ENCODE data around the gene CCDC177. TPM values are rescaled to one million over a fixed set of nuclear protein-coding genes. Genes with fewer than 3 reads are reported as not detected.

CCDC177 gene
- total RNA-seq, 1 donor from 2014 or later = 0.72 TPM

DNA sequence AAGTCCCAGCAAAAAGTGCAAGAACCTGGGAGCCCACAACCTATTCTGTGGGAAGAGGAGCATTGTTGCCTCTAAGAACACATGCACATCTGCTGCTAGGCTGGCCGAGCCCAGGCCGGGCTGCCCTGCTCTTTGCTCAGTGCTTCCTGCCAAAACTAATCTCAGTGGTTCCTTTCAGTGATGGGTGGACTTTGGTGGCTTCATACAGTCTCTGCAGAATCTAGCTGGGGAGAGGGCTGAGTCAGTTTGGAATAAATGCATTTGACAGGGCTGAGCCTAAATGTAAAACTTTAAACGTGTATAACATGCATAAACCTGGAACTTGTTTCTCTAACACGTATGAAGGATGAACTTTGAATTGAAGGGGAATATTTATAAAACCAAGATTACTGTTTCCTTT lies 44.6 kb downstream of the CCDC177 start:
- no peak for DNase-seq (ENCODE audit: low spot score)

DNA sequence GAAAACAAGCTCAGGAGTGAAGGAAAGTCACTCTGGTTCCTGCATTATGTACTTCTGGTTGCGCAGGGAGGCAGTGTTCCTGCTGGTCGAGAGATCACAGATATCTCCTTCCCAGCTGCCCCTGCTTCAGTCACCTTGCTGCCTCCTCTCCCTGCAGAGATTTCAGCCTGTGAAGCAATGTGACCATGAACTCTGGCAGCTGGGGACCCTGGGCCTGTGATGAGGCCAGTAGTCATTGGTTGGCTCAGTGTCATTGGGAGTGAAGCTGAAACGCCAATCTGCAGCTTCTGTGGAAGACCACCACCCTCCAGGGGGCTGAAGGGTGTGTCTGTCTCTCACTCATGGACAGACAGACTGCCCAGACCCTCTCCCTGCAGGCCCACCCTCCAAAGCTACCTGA lies 45.1 kb downstream of the CCDC177 start:
- DNase-seq (ENCODE audit: low spot score) = no peak

DNA sequence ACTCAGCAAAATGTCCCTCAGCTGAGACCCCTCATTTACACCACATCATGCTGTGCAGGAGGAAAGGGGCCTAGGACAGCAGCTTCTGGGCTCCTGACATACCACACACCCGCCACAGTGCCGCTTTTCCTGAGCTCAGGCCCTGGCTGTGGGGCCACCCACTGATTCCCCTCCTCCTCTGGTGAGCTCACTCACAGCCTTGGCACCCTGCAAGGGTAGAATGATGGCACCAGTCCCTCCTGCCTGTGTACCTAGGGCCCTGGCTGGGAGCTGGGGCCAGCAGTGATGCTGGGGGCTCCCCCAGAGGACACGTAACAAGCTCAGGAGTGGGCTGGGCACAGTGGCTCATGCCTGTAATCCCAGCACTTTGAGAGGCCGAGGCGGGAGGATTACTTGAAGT lies 45.7 kb downstream of the CCDC177 start:
- DNase-seq (ENCODE audit: low spot score) = no peak

DNA sequence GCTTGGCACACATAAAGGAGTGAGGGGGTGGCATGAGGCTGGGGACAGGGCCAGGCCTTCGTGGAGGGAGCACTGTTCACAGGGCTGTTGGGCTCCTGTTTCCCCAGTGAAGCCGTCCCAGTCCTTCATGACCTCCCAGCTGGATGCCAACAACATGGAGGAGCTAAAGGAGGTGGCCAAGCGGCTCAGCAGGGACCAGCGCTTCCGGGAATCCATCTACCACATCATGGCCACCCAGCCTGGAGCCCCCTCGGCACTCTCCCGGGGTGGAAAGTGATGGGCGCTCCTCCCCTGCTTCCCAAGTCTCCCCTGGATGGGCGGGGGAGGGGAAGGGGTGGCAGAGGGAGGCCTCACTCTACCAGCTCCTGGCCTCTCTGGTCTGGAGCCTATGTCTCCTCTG lies 46.5 kb downstream of the CCDC177 start:
- DNase-seq (ENCODE audit: low spot score) = no peak

DNA sequence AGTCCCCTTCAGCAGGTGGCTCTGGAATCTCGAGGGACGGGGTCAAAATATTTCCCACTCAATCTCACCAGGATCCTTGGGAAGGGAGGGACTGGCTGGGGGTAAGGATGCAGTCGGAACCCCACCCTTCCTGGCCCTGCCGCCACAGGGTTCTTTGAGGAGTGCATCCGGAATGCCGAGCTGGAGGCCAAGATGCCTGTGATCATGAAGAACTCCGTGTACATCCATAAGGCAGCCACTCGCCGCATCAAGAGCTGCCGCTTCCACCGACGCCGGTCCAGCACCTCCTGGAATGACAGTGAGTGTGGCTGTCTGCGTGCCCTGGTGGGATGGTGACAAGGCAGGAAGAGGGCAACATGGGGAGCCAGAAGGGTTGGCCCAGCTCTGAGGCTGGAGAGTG lies 47.0 kb downstream of the CCDC177 start:
- DNase-seq (ENCODE audit: low spot score) = no peak

DNA sequence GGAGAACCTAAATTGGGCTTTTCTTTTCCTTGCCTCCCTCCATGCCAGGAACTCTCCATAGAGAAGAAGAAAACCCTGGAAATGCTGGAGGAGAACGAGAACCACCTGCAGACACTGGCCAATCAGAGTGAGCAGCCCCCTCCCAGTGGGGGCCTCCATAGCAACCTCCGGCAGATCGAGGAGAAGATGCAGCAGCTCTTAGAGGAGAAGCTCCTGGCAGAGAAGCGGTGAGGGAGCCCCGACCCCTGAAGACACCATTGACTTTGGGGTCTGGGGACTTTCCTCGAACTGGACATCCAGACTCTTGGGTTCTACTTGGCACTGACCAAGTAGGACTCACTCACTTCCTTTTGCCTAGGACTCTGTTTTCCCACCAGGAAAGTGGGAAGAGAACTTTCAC lies 48.8 kb downstream of the CCDC177 start:
- no peak for DNase-seq (ENCODE audit: low spot score)

DNA sequence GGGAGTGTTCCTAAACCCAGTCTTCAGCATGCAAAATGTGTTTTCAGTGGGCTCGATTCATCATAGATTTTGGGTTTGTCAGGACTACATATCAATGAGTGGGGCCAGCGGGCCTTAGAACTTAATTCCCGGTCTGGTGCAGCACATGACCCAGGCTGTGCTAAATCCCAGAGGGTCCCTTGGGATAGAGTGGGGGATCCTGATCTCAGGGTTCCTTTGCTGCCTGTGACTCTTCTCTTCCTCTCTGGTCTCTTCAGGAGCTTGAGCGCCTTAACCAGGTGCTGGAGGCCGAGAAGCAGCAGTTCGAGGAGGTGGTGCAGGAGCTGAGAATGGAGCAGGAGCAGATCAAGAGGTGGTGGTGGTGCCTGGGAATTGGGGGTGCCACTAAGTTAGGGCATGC lies 52.6 kb downstream of the CCDC177 start:
- no peak for DNase-seq (ENCODE audit: low spot score)

Other genes starting within 250 kb of the CCDC177 start
- gene ERH, start 176.6 kb downstream of the CCDC177 start, total RNA-seq (ENCODE audit: insufficient read depth, low replicate concordance) = 41.9 TPM
- 88.8 TPM for gene SLC39A9, start 176.2 kb downstream of the CCDC177 start, total RNA-seq (ENCODE audit: insufficient read depth, low replicate concordance)
- 3.1 TPM for gene PLEKHD1, start 90.1 kb downstream of the CCDC177 start, total RNA-seq (ENCODE audit: insufficient read depth, low replicate concordance)
- gene SUSD6, start 36.7 kb upstream of the CCDC177 start, total RNA-seq (ENCODE audit: insufficient read depth, low replicate concordance) = 16.6 TPM
- gene SRSF5, start 192.3 kb upstream of the CCDC177 start, total RNA-seq (ENCODE audit: insufficient read depth, low replicate concordance) = 218 TPM
- gene SLC10A1, start 222.4 kb upstream of the CCDC177 start, total RNA-seq (ENCODE audit: insufficient read depth, low replicate concordance) = 2.4 TPM

Measured in umbilical cord (tissue), 2 donors.